GM21515 (cell line): ENCODE results near the gene ACY1.

ENCODE experiments used
- ATAC-seq: cut with Tn5 transposase; IDR thresholded peaks from one replicate; pipeline ENCODE4 v1.9.1; 2021; ENCODE audit not compliant: unreplicated experiment

Gene ACY1

GRCh38 chr3:51982838-51983577 lies at the start of gene ACY1:
ACY1 (plus strand) TSS chr3:51983535; CDS start chr3:51984065, 530 bp downstream.
- ATAC-seq = peak; percentile 69

DNA sequence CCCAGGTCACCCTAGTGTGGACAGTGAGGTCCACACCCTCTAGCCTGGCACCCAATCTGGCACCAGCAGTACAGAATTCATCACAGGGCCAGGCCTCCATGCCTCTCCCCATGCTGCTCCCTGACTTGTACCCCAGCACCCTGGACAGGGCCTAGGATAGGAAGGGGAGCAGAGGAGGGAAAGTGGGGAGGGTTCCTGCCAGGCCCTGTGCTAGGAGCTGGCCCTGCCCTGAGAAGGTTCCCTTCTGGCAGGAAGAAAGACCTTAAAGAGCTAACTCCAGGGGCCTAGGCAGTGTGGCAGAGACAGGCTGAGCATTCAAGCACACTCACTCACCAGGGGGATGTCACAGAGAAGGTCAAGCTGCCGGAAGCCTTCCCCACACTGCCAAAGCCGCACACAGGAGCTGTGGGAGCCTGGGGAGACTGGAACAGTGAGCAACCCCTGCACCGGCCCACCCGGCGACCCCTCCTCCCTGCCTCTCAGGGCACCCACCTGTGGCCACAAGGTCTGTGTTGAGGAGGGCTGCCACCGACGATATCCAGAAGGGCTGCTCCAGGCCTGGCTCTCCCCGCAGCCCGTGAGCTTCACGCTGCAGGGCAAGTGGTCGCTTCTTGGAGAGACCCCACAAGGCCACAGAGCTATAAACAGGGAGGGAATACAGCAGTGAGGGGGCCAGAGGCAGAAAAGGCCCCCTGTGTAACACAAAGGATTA lies 49.0 kb upstream of the ACY1 start:
- no peak for ATAC-seq

DNA sequence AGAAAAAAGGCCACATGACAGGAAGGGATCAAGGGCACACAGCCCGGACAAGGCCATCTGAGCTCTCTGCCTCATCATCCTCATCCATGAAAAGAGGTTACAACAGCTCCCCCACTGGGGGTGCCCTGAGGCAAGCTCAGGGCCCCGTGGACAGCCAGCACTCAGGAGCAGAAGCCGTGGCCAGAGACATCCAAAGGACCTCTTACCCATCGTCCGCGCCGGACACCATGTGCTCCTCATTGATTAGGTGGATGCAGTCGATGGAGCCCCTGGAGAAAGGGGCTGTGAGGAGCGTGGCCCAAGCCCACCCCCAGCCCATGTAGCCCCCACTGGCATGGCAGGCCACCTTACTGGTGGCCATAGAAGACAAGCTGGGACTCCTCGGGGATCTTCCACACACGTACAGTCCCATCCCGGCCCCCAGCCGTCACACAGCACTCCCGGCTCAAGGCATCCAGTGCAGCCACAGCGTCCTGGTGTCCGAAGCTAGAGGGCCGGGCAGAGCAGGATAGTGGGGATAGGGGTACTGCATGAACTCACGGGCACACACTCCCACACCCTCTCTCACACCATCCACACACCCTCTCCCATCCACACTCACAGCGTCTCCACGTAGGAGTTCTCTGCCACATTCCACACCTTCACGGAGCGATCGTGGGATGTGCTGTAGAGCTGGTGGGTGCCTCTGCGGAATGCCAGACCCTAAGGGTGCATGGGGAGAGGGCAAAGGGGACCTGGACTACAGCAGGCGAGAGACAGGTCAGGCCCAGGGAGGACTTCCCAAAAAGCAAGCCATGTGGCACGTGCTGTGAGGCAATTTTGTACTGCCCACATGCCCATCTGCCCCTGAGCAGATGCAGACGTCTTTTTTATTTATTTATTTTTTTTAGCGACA lies 48.1 kb upstream of the ACY1 start:
- no peak for ATAC-seq

DNA sequence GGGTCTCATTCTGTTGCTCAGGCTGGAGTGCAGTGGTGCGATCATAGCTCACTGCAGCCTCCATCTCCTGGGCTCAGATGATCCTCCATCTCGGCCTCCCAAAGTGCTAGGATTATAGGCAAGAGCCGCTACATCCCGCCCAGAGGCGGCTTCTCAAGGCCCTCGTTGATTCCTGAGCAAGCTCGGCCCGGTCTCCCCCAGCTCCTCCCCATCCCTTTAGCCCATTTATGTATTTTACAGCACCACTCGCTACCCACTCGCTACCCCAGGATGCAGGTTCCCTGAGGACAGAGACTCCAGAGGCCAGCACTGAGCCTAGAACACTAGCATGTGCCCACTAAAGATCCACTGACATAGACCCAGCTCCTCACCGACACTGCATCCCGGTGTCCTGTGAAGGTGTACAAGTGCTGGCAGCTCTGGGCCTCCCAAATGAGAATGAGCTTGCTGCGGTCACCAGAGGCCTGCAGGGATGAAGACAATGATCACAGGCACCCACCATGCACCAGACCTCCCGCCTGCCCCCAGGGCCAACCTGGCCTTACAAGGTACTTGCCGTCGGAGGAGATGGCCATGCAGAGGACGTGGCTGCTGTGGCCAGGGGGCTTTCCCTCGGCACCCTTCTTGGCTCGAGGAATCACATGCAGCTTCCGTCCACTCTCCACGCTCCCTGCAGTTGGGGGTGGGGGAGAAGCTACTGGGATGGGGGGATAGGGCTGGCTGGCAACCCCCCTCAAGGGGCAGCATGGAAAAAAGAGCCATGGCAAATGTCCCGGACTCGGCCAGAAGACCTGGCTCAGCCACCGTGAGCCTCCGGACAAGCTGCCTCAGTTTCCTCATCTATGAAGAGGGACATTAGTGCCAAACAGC lies 47.2 kb upstream of the ACY1 start:
- ATAC-seq = no peak

- ATAC-seq = no peak
Measured at GRCh38 chr3:51937014-51937413, 46.3 kb upstream of the ACY1 start.

- ATAC-seq = no peak
Measured at GRCh38 chr3:51937611-51938450, 45.5 kb upstream of the ACY1 start.

- ATAC-seq = no peak
Measured at GRCh38 chr3:51938780-51939425, 44.4 kb upstream of the ACY1 start.

DNA sequence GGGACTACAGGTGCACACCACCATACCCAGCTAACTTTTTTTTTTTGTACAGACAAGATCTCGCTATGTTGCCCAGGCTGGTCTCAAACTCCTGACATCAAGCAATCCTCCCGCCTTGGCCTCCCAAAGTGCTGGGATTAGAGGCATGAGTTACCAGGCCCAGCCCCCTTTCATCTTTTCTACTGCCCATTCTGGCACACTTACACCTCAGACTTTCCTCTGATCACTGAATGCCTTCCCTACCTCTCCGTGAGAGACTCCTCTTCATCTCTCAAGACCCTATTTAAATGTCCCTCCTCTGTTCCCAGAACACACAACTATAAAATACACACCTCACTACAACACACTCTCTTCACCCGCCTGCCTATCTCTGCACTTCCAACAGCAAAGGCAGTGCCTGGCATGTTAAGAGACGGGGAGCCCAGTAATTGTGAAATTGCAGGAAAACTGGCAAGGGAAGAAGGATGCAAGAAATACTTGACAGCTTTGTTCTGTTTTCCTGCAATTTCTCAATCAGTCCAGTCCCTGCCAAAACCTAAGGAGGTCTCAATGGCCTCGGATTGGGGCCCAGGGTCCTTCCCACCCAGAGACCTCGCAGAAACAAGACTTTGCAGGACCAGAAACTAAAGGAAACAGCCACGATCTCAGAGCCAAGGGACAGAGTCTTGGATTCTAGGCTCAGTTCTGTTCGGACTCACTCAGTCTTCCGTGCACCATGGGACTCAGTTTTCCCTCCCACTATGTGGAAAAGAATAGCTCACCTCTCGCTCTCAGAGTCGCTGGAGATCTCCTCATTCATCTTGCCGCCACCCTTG lies 42.5 kb upstream of the ACY1 start:
- no peak for ATAC-seq

GRCh38 chr3:51941463-51941797 lies 41.9 kb upstream of the ACY1 start:
- ATAC-seq = no peak

DNA sequence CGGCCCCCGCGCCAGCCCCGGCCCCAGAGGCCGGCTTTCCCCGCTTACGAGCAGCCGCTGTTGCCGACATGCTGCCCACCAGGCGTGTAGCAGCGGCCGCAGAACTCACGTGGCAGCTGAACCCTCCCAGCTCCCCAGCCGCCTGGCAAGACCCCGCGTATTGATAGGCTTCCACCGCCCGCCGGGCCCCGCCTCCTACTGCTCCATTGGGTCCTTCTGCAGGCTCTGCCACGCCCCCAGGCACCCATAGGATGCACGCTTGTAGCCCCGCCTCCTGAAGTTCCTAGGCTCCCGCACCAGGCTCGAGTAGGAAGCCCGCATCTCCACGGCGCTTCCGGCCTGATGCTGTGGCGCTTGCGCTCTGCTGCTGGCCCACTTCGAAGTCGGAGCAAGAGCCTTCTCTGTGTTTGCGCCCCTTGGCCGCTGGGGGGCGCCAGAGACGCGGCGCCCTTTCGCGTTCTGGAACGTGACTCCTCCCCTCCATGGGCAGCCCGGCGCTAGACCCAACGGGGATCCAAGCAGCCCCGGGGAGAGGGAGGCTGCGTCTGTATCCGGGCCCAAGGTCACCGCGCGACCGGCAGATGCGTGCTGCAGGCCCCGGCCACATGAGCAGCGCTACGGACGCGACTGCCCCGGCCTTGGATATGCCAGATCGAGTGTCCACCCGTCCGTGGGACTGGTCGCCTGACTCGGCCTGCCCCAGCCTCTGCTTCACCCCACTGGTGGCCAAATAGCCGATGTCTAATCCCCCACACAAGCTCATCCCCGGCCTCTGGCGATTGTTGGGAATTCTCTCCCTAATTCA lies 41.3 kb upstream of the ACY1 start, which contains the start of the genes PARP3 and RRP9:
Gene PARP3, plus strand, starts transcription at position 566 of the 805 bp plus-strand sequence. CDS start 993 bp downstream, outside the sequence.
Gene RRP9, minus strand, starts transcription at position 107 of the 805 bp plus-strand sequence. Its CDS starts 37 bp downstream, at position 70.
- peak; percentile 90 for ATAC-seq

DNA sequence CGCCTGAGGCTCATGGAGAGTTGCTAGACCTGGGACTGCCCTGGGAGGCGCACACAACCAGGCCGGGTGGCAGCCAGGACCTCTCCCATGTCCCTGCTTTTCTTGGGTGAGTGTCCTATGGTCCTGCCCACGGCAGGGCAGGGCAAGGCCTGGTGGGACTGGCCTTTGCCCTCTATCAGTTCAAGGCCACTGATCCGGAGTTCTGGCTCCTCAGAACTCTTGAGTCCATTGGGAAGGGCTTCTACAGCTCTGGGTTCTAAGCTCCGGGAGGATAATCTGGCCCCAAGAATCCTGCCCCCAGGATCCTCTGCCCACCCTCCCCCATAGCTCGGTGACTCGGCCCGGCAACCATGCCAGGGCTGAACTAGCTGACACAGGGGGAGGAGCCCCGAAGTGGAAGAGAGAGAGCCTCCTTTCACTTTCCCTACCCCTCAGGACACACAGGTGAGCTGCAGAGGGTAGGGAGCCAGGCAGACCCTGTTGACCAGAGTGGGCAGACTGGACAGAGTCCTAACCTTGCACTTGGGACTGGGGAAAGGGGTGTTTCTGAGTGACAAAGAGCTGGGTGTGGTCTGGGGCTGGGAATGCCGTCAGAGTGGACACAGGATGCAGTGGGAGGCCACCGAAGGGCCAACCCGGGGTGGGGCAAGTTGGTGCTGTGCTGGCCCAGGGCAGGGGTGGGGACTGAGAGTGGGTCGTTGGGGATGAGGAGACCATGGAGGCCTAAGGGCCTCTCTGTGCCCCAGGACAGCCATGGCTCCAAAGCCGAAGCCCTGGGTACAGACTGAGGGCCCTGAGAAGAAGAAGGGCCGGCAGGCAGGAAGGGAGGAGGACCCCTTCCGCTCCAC lies 40.5 kb upstream of the ACY1 start:
- ATAC-seq = no peak

DNA sequence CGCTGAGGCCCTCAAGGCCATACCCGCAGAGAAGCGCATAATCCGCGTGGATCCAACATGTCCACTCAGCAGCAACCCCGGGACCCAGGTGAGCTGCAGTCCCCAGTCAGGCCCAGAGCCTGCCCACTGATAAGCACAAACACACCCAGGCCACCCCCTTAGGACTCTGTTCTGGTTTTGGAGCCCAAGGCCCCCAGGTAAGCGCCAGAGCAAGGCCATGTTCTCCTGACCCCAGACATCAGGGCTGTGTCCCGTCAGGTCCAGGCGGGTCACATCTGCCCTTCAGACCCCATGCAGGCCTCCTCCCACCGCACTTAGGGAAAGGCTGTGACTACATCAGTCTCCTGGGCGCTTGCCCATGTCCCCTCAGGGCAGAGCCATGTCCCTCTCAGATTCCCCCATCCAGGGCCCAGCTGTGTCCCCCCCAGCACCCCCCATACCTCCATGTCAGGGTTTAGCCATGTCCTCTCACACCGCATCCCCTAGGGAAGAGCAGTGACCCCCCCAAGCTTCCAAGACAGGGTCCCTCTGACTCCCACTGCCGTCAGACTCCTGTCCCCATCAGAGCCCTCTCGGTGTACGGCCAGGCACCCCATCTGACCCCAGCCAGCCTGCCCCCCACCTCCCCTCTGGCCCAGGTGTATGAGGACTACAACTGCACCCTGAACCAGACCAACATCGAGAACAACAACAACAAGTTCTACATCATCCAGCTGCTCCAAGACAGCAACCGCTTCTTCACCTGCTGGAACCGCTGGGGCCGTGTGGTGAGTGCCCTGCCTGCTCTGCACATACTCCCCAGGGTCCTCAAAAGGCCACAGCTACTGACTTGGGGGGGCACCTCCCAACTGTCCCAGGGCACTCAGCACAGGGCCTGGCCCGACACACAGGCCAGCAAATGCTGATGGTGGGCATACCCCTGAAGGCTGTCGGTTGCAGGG lies 39.6 kb upstream of the ACY1 start:
- ATAC-seq = no peak

DNA sequence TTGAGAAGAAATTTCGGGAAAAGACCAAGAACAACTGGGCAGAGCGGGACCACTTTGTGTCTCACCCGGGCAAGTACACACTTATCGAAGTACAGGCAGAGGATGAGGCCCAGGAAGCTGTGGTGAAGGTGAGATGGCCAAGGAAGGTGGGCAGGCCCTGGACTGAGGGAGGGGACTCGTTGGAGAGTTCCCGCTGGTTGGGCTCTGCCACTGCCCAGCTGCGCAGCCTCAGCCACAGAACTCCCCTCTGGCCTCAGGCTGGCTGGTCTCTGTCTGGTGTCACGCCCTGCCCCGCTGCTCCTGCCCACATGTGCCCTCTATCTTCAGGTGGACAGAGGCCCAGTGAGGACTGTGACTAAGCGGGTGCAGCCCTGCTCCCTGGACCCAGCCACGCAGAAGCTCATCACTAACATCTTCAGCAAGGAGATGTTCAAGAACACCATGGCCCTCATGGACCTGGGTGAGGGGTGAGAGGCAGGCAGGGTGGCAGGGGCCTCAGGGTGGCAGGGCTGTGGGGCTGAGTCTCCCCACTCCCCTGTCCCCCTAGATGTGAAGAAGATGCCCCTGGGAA lies 38.8 kb upstream of the ACY1 start:
- ATAC-seq = no peak

GRCh38 chr3:51945031-51945840 lies 38.1 kb upstream of the ACY1 start:
- ATAC-seq = no peak
